Gastroesophageal sphincter (tissue), 4 donors: Measurements from ENCODE around the gene TMEM51. TPM values are rescaled to one million over a fixed set of nuclear protein-coding genes. Genes with fewer than 3 reads are reported as not detected.

ENCODE experiments used
- ATAC-seq: fragments of 150-250 bp; one replicate; pipeline ENCODE4 v1.9.1; 2016; ENCODE audit warnings: mild to moderate bottlenecking, moderate library complexity
- H3K27ac ChIP-seq, 4 donors: fragments of 200-600 bp; sonication (generic) in 3 of 4; 1 replicate in 3 of 4; 2 replicates in 1 of 4; pipeline ENCODE4 v1.5.1; 2016 to 2019
- H3K27me3 ChIP-seq: fragments of 200-600 bp; sonication (generic); one replicate; pipeline ENCODE4 v1.5.1; 2019
- H3K36me3 ChIP-seq, 2 donors: fragments of 200-600 bp; sonication (generic); one replicate each; pipeline ENCODE4 v1.5.1; 2019; ENCODE audit warnings: control low read depth in 1 of 2
- H3K4me1 ChIP-seq, 3 donors: fragments of 200-600 bp; sonication (generic); 1 replicate in 2 of 3; 2 replicates in 1 of 3; pipeline ENCODE4 v1.5.1; 2016 to 2019; ENCODE audit warnings: control low read depth in 2 of 3
- H3K4me3 ChIP-seq, 2 donors: fragments of 200-600 bp; sonication (generic); one replicate each; pipeline ENCODE4 v1.5.1; 2019; ENCODE audit warnings: mild to moderate bottlenecking in 1 of 2, moderate library complexity in 1 of 2
- H3K9me3 ChIP-seq, 3 donors: fragments of 200-600 bp; sonication (generic); one replicate each; pipeline ENCODE4 v1.5.1; 2017 to 2019; ENCODE audit warnings: control low read depth in 2 of 3
- EP300 ChIP-seq: sonication (generic); formaldehyde crosslinking; IDR thresholded peaks from one replicate; pipeline ENCODE4 v1.6.1; 2017; ENCODE audit warnings: antibody characterized with exemption, mild to moderate bottlenecking
- POLR2A ChIP-seq, 2 donors: fragments of 450-650 bp; IDR thresholded peaks; one replicate each; pipeline ENCODE4 v1.6.1; 2017; ENCODE audit warnings: antibody characterized with exemption in 2 of 2, mild to moderate bottlenecking in 2 of 2, moderate library complexity in 1 of 2
- POLR2AphosphoS5 ChIP-seq: sonication (generic); formaldehyde crosslinking; IDR thresholded peaks from one replicate; pipeline ENCODE4 v1.6.1; 2017; ENCODE audit warnings: antibody characterized with exemption
- WGBS, 2 donors: methylation state at CpG; one replicate each; pipeline ENCODE4 v1.1.5; 2018; ENCODE audit warnings: low coverage in 1 of 2; 5-methylcytosine and 5-hydroxymethylcytosine counted together
- total RNA-seq, 4 donors: library from RNA; depleted of rRNA; stranded (reverse); fragments of >200 nt; gene quantifications; one replicate each; pipeline ENCODE4 v1.1.0, GENCODE V29; 2016
- TF ChIP-seq, protein P1 (sequence below), 4 experiments: fragments of 200-600 bp in 2 of 4; fragments of 450-650 bp in 2 of 4; sonication (generic) in 1 of 4; IDR thresholded peaks; one replicate each; pipeline ENCODE4 v1.5.1; 2017 to 2019; ENCODE audit warnings: antibody characterized with exemption in 4 of 4, mild to moderate bottlenecking in 2 of 4, moderate library complexity in 2 of 4

Gene TMEM51
- total RNA-seq, 4 donors from 2014 or later, result 12.6 to 34.7 (median 17.7) TPM

DNA sequence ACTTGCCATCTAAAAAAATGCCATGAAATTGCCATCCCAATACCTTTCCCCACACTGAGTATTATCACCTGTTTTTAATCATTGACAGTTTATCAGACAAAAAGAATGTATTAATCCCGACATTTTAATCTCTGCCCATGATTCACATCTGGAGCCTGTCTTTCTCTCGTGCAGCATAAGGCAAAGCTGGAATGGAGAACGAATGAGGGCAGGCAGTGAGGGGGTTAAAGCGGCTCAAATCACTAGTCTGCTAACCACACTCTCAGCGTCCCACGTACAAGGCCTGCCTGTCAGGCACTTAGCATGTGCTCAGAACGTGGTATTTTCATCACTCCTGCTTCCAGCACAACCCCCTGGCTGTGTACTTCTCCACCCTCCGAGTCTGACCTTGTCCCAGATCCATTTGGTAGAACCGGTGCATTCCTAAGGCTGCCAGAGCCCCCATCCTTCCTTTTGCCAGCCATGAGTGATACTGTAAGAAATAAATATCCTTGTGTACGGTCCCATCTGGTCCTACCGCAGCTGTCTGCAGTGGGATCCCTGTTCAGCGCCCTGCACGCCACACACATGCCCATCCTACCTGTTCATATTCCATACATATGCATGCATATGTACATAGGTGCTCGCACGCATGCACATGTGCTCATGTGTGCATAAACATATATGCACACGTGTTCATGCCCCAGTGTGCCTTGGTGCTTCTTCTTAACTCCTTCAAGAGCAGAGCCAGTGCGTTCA lies 58.8 kb downstream of the TMEM51 start:
- Histone ChIP-seq H3K27ac (peak overlapping the region in 2 of 4 donors; percentile 40 to 65), H3K4me1 (peaks cover 0 to 57% (median 18%) of the 10 kb centered on the region in 3 donors), H3K4me3 (no peak overlapping the region), H3K9me3 (no peaks in the 10 kb centered on the region), H3K36me3 (no peaks in the 10 kb centered on the region), H3K27me3 (no peaks in the 10 kb centered on the region)
- ATAC-seq, result no peak
- 60 to 68% methylated on average over 13 to 17 of the region's 17 CpGs for WGBS, 2 donors
- TF ChIP-seq POLR2AphosphoS5 (no peak), EP300 (no peak), POLR2A (IDR thresholded peaks at IDR 0.05) (no peak)
- TF ChIP-seq, protein P1, sequence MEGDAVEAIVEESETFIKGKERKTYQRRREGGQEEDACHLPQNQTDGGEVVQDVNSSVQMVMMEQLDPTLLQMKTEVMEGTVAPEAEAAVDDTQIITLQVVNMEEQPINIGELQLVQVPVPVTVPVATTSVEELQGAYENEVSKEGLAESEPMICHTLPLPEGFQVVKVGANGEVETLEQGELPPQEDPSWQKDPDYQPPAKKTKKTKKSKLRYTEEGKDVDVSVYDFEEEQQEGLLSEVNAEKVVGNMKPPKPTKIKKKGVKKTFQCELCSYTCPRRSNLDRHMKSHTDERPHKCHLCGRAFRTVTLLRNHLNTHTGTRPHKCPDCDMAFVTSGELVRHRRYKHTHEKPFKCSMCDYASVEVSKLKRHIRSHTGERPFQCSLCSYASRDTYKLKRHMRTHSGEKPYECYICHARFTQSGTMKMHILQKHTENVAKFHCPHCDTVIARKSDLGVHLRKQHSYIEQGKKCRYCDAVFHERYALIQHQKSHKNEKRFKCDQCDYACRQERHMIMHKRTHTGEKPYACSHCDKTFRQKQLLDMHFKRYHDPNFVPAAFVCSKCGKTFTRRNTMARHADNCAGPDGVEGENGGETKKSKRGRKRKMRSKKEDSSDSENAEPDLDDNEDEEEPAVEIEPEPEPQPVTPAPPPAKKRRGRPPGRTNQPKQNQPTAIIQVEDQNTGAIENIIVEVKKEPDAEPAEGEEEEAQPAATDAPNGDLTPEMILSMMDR (IDR thresholded peaks at IDR 0.05), result no peak

GRCh38 chr1:15212954-15213291 lies 59.4 kb downstream of the TMEM51 start:
- Histone ChIP-seq H3K36me3 (no peaks in the 10 kb centered on the region), H3K9me3 (no peaks in the 10 kb centered on the region), H3K4me1 (peaks cover 0 to 52% (median 18%) of the 10 kb centered on the region in 3 donors), H3K4me3 (no peak overlapping the region), H3K27ac (peak overlapping the region in 2 of 4 donors; percentile 40 to 65), H3K27me3 (no peaks in the 10 kb centered on the region)
- 85% methylated on average over 2 to 3 of the region's 3 CpGs for WGBS, 2 donors
- TF ChIP-seq EP300 (no peak), POLR2A (IDR thresholded peaks at IDR 0.05) (no peak), POLR2AphosphoS5 (no peak)
- TF ChIP-seq, protein P1 (IDR thresholded peaks at IDR 0.05), result no peak
- ATAC-seq, result no peak

DNA sequence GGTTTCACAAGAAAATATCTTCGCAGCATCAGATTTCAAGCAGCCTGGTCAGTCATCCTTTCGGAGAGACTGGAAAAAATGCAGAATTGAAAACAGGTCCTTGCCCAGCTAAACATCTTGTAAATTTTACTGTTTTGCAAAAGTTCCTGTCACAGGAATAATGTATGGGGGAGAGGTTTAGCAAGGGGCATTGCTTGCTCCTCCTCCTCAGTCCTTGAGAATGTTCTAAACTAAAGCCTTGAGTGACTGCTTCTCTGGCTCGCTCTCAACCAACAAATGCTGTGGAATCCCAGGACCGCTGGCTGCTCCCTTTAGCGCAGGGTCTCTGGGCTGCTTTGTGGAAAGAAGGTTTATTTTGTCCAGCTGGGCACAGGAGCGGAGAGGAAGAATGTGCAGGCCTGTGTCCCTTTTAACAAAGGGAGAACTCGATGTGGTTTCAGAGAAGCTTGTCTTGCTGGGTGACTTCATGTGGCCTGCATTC lies 59.8 kb downstream of the TMEM51 start:
- peaks cover 0 to 51% (median 18%) of the 10 kb centered on the region in 3 donors for H3K4me1 ChIP-seq
- TF ChIP-seq EP300 (no peak), POLR2AphosphoS5 (no peak)
- peak; percentile 27 for ATAC-seq
- H3K27me3 ChIP-seq, result no peaks in the 10 kb centered on the region
- no peaks in the 10 kb centered on the region for H3K36me3 ChIP-seq
- H3K9me3 ChIP-seq, result no peaks in the 10 kb centered on the region
- H3K4me3 ChIP-seq, result no peak overlapping the region
- peak overlapping the region in 2 of 4 donors; percentile 40 to 65 for H3K27ac ChIP-seq
- 47 to 48% methylated on average over 4 to 7 of the region's 7 CpGs for WGBS, 2 donors

DNA sequence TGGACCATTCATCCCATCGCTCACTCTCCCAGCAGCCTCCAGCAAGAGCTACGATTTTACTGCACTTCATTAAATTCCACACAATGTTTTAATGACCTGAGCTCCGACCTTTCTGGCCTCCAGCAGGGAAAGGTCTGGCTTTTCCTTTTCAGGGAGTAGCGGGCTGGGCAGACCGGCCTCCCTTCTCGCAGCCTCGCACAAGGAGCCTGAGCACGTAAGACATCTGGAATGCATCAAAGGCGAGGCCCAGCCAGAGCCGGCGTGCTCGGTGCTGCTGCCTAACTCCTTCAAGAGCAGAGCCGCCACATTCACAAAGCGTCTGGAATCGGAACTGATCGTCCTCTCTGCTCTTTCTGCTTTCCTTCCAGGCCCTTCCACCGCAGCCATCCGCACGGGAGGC lies 61.0 kb downstream of the TMEM51 start:
- 19 to 39% methylated on average over 6 to 9 of the region's 19 CpGs for WGBS, 2 donors
- ATAC-seq, result peak; percentile 74
- no peak overlapping the region for H3K4me3 ChIP-seq
- H3K27me3 ChIP-seq, result no peaks in the 10 kb centered on the region
- peak overlapping the region in 3 of 4 donors; percentile 15 to 71 (median 65) for H3K27ac ChIP-seq
- no peaks in the 10 kb centered on the region for H3K9me3 ChIP-seq
- peaks cover 0 to 51% (median 18%) of the 10 kb centered on the region in 3 donors for H3K4me1 ChIP-seq
- H3K36me3 ChIP-seq, result peaks cover 0 to 3% of the 10 kb centered on the region in 2 donors
- TF ChIP-seq EP300 (no peak), POLR2A (IDR thresholded peaks at IDR 0.05) (no peak), POLR2AphosphoS5 (peak; percentile 49)
- TF ChIP-seq, protein P1 (IDR thresholded peaks at IDR 0.05), result no peak

DNA sequence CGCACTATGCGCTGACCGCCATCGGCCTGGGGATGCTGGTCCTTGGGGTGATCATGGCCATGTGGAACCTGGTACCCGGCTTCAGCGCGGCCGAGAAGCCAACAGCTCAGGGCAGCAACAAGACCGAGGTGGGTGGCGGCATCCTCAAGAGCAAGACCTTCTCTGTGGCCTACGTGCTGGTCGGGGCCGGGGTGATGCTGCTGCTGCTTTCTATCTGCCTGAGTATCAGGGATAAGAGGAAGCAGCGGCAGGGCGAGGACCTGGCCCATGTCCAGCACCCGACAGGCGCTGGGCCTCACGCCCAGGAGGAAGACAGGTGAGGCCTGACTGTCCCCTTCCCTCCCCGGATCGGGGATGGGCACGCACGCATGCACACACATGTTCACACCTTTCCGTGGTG lies 61.6 kb downstream of the TMEM51 start:
- WGBS, 2 donors, result 83 to 100% methylated on average over 1 of the region's 23 CpGs
- H3K27me3 ChIP-seq, result no peaks in the 10 kb centered on the region

More for the DNA sequence above, 61.6 kb downstream of the TMEM51 start:
- H3K4me1 ChIP-seq, result peaks cover 0 to 45% (median 18%) of the 10 kb centered on the region in 3 donors
- ATAC-seq, result no peak
- no peak for TF ChIP-seq POLR2AphosphoS5
- no peak for TF ChIP-seq EP300
- TF ChIP-seq, protein P1 (IDR thresholded peaks at IDR 0.05), result no peak
- TF ChIP-seq POLR2A (IDR thresholded peaks at IDR 0.05), result no peak
- H3K4me3 ChIP-seq, result no peak overlapping the region
- peaks cover 0 to 9% of the 10 kb centered on the region in 2 donors for H3K36me3 ChIP-seq
- H3K9me3 ChIP-seq, result no peaks in the 10 kb centered on the region
- H3K27ac ChIP-seq, result peak overlapping the region in 3 of 4 donors; percentile 15 to 71 (median 65)
